Measurements from ENCODE around the gene CLPTM1.

GRCh38 chr19:44959691-44960090, 4.5 kb downstream of the CLPTM1 start:
- TF ChIP-seq ZFP30 (CRISPR knock-in tag; IDR thresholded peaks at IDR 0.05) (no peak), RARB (CRISPR knock-in tag; IDR thresholded peaks at IDR 0.05) (no peak), PPARA (CRISPR knock-in tag; IDR thresholded peaks at IDR 0.05; ENCODE audit: borderline replicate concordance) (no peak), CSDC2 (CRISPR knock-in tag; IDR thresholded peaks at IDR 0.05) (no peak), TSHZ2 (CRISPR knock-in tag; IDR thresholded peaks at IDR 0.05) (no peak), CREB5 (CRISPR knock-in tag; IDR thresholded peaks at IDR 0.05; ENCODE audit: low read depth) (no peak), ESRRG (CRISPR knock-in tag; IDR thresholded peaks at IDR 0.05) (no peak), ZC3H10 (CRISPR knock-in tag; IDR thresholded peaks at IDR 0.05) (no peak), TCF4 (CRISPR knock-in tag; IDR thresholded peaks at IDR 0.05; ENCODE audit: borderline replicate concordance) (no peak), PATZ1 (CRISPR knock-in tag; IDR thresholded peaks at IDR 0.05; ENCODE audit: borderline replicate concordance) (no peak), POU6F1 (CRISPR knock-in tag; IDR thresholded peaks at IDR 0.05; ENCODE audit: borderline replicate concordance, low read depth) (no peak), ZNF565 (CRISPR knock-in tag; conservative IDR thresholded peaks at IDR 0.05; ENCODE audit: low read depth) (no peak)
